Activated CD4-positive, alpha-beta T cell treated with anti-CD3 and anti-CD28 coated beads, Interleukin-2, amount 50 U/mL, for 24 hours (primary cell): ENCODE measurements around the gene PPFIBP2.
A peak's percentile ranks its signal among the peaks of the same experiment; 100 is the strongest.

Experiments
- DNase-seq, 2 donors: peaks; one replicate each; pipeline ENCODE4 v3.0.0-alpha.2; 2020; ENCODE audit warnings: low read depth in 1 of 2, low spot score in 1 of 2

Gene PPFIBP2

DNA sequence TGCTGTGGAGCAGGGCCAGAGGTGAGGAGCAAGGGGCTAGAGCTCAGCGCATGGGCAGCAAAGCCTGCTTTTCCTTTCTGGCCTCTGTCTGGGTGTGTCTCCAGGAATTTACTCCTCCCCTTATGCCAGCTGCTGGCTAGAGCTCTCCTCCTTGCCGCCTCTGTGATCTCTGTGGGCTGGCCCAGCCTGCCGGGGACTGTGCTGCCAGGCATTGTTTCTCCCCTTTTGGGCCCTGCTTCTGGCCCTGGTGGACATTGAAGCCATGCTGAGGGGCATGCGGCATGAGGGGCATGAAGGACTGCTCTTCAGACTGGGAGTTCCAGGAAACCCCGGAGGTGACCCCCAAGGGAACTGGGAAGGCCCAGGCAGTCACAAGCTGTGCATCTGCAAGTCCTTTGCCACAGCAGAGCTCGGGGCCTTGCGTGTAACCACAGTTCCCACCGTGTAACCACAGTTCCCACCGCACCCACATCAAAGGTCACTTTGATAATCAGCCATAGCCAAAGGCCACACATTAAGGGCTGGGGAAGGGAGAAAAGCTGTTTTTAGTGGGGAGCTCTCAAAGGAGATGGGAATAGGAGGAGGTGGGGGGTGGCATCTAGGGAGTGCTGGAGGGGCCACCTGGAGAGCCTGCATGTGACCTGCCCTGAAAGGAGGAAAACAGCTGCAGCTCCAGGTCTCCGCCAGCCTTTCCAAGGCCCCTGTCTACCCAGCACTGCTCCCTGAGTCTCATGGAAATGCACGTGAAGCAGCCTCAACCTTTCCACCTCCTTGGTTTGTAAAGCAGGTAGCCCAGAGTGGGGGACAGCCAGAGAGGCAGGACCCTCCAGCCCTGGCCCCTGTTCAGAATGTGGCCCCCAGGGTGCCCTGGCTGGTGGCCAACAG is 62.3 kb downstream of the PPFIBP2 start:
- peak in 1 of 2 donors; percentile 9 for DNase-seq

DNA sequence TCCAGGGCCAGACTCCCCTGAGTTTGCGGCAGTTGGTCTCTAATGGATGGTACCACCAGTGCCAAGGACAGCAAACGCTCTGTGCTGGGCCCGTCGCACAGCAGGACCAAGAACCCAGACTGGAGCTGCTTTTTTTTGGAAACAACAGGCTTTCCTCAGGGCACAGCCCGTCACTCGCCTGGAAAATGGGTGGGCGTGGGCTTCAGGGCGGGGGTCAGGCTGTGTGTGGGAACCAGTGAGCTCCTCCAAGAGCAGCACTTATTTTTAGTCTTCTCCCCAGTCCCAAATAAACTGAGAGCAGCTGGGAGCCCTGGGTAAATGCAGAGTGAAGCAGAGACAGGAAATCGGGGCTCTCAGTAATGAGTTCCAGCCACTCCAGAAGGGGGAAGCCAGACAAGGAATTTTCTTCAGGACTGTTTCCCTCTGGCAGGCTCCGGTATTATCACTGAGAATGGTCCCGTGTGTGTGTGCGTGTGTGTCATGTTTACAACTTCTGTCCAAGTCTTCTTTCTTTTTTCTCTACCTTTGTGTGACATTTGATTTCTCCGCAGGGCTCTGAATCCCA is 63.0 kb downstream of the PPFIBP2 start:
- DNase-seq: no peak

DNA sequence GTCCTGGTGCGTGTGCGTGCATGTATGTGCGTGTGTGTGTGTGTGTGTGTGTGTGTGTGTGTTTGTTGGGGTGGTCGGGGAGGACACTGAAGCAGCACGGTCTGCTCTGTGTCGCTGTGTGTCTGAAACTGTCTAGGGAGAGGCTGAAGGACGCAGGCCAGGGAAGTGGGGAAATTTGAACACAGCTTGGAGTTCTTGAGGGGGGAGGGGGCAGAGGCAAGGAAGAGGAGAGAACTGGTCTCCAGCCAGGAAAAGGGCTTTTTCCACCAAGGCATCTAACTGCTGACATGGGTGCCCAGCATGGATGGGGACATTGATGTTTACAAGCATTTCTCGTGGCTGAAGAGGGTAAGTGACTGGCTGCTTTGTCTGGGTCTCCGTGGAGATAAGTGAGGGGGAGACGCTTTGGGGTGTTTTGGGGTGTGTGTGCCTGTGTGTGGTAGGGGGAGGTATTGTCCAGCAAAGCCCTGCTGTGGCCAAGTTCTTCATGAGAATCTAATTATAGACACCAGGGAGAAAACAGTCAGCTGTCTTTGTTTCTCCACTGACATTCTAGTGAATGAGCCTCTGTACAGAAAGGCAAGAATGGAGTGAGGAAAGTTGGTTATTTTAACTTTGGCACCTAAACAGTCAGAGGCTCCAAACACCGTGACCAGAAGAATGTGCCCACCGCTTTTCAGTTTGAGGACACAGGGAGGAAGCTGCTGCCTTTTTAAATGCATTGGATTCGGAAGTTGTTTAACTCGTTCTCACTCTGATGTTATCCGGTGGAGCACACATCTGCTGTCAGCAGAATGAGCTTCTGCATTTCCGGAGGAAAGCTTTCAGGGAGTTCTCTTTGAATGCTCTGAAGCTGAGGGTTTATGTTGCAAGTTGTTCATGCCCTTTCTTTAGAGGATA is 63.7 kb downstream of the PPFIBP2 start:
- DNase-seq: no peak

DNA sequence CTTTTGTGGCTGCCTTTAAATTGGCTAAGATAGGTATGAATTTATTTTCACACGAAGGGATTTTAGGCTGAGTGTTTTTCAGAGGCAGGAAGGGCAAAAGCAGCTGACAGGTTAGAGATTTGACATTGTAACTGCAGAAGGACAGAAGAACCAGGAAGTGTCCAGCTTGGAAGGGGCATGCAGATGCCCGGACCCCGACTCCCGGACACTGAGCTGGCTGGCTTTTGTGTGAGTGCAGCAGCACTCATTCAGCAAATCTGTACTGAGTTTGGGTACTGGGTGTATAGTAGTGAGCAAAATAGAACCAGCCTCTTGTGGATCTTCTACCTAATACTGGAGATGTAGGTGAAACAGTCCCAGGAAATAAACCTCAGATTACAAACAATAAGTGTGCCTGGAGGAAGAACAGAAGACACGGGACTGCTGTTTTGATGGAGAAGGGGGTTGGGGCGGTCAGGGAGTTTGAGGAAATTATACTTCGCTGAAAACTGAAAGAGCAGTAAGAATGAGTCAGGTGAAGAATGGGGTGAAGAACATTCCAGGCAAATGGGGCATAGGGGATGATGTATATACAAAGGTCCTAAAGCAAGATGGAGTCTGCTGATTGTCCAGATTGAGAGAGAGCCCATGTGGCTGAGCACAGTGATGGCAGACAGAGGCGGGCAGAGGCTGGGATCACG is 64.6 kb downstream of the PPFIBP2 start:
- DNase-seq: no peak

DNA sequence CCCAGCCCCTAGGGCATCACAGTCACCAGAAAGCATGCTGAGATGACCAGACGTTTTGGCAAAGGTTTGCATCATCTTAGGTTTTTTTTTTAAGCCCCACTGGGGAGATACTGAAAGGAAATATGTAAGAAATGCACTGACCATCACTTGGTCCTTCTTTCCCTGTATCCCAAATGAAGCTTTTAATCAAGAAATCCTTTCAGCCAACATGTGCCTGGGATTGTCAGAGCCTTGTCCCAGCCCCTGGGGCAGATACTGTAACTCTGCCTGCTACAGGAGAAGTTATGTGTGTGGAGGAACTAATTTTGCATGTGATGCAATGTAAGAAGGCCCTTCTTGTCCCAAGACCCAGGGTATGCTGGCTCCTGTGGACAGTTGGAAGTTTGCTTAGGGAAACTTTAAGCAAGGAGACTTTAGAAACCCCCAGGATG is 65.6 kb downstream of the PPFIBP2 start:
- no peak for DNase-seq

DNA sequence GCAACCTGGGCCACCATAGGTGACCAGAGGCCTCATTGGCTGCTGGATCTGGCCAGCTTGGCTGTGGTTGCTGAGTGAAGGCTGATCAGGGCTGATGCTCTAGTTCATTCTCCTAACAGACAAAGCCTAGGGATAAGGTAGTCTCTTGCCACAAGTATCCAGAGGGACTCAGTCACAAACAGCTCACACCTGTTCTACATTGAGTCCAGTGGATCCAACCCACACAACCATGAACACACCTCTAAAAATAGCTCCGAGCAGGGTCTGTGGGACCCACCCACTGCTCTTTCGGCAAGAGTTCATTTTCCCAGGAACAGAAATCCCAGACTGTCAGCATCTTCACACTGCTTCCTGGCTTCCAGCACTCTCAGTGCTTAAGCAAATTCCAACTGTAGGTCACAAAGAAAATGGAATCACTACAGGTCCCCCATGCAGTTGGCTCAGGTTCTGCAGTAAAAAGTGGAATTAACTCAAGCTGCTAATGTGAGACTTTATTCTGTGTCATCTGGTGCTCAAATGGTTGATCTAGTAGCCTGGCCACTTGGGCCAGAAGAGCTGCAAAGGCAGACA is 67.3 kb downstream of the PPFIBP2 start:
- DNase-seq: no peak

DNA sequence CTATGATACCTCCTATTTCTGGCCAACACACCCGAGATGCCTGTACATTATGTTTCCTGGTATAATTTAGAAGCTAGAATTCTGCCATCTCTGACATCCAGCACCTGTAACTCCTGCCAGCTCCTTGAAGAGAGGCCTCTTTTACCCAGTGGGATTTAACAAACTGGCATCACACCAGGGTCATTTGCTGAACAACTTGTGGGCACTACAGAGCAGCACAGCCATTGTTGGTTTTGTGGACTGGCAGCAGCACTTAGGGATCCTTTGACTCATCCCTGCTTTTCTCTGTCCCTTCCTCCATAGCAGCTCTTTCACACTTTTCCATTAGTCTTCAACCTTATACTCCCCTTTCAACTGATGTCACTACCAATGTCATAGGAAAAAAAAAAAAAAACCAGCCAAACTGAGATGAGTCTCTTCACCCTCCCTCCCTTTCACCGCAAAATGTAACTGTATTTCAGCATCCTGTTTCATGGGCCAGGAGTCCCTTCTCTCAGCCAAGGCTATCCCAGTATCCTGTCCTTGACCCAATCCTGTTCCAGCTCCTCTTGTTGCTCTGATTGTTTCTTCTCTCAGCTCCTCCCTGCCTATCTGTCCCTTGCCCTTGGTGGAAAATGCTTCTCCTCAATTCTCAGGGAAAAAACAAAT is 68.7 kb downstream of the PPFIBP2 start:
- no peak for DNase-seq

DNA sequence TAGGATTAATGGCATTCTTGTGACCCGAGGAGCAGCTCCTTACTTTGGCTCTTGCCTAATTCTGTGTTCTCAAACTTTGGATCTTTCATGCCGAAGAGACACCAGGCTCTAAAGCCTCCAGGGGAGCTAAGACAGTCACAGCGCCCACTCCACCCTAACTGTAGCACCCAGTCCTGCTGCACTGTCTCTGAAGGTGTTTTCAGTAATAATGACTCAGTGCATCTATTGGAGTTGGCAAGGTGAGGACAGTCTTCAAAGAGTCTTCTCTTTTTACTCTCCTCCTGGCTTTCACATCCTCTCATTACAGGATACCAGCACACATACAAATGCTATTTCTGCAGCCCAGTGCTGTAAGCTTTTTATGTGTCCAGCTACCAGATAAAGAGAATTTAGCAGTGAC is 69.4 kb downstream of the PPFIBP2 start:
- no peak for DNase-seq

DNA sequence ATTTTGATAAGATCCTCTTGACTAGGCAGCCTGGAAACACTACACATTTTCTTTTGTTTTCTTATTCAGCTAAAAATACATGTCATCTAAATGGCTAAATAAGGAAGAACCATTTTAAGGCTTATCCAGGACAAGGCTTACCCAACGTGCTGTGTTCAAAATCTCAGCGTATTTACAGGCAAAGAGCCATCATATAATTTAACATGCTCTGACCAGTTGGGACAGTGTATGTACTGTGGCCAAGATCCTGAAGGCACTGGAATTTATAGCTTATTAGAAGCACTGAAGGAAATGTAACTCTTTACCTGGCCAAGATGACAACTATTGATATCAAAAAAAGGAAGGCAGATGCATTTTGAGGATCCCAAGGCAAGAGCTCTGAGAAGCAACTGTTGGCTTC is 71.1 kb downstream of the PPFIBP2 start:
- no peak for DNase-seq

DNA sequence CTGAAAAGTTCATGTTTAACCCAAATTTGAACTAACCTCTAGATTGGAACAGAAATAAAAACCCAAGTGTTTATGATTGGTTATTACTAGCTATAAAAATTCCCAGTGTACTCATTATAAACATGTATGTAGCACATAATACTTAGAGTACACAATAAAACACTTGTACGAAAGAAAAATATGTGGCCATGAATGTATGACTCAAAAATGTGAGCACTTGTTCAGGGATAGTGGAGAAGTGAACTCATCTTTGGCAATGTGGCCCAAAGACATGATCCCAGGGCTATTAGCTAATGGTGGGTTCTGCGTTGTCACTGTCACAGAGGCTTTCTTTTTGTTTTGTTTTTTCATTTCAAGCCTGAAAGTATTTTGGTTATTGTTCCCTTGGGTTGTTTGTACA is 72.0 kb downstream of the PPFIBP2 start:
- DNase-seq: no peak

DNA sequence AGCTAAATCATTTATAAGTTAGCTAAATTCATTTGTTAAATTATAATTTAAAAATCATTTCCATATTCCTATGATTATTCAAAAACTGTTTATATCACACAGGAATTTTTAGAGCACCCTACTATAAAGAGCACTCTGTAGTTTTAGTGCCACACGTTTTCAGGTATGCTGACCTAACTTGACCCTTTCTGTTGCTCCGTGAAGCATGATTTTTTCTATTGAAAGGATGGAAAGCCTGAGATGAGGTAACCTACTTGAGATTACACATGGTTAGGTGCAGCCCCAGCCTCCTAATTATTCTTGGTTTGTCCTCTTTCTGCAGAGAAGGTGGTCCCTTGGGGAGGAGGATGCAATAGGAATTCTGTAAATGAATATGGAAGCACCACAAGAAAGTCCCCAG is 72.6 kb downstream of the PPFIBP2 start:
- DNase-seq: no peak

DNA sequence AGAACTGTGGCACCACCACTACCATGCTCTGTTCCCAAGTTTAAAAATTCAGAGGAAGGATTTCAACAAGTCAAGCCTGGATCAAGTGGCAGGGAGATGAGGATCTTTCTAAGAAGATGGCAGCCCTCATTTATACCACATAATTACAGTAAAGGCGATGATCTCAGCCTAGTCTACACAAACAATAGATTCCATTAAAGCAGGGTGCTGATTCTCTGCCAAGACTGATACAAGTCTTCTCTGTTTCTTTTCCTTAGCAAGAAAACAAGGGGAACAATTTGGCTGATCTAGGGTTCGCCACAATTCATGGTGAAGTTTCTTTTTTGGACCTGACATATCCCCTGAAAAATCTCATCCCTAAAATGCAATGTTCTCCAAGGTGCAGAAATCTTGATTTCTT is 73.9 kb downstream of the PPFIBP2 start:
- DNase-seq: no peak

DNA sequence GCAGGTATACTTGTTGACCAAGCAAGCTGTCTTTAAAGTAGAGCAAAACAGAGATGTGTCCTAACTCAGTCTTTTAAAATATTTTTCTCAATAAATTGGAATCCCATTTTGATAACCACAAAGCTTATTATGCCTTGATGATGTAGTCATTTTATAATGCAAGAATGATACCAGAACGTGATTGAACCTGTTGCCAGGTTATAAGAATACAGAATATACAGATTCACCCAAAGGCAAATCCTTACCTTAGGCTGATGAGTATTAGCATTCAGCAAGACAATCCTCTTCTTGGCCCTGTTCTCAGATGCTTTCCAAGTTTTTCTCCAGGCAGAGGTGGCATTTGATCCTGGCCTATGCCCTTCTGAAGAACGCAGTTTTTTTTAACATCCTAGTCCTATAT is 76.1 kb downstream of the PPFIBP2 start:
- no peak for DNase-seq

DNA sequence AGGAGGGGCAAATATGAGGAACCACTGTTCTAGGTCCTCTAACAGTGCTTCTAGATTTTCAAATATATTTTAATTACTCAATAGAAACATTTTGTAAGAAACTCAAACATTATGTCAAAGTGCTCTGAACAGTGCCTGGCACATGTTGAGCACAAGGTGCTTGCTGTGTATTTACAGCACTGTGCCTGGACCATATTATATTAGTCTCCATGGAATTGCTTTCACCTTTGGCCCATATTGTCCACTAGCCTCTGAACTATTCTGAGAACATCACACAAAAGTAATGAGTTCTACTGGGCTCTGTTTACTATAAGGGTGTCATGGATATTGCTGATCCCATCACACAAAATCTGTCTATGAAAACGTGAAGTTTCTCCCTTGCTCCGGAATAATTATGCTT is 76.7 kb downstream of the PPFIBP2 start:
- DNase-seq: no peak

DNA sequence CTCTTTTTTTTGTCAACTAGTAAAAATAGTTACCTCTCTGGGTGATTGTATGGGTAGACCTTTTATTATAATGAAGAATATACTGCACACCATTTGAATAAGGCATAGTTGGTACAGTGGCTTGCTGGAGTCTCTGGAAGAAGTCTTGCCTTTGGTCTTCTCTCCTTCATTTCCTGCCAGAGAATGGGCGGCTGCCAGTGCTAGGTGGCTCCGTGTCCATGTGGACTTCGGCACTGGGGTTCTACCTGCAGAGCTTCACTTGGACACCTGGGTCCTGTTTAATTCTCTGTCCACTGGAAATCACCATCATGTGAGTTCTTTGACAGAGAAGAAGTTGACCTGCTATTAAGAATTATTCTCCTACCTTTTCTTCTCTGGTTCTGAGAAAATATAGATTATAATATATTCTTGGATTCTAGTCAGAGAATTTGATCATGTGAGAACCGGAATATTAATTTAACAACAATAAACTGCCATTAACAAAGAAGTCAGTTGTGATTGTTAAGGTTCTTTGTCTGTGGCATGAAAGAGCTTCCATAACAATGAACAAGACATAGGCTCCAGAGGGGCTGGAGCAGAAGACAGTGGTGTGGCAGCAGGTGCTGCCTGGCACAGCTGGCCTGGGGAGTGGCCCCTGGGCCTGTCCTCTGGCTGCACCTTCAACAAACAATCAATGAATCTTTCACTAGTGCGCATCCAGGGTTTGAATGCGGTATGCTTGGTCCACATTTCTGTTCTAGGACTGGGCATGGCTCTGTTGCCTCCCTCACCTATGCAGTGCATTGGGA is 77.5 kb downstream of the PPFIBP2 start:
- no peak for DNase-seq

DNA sequence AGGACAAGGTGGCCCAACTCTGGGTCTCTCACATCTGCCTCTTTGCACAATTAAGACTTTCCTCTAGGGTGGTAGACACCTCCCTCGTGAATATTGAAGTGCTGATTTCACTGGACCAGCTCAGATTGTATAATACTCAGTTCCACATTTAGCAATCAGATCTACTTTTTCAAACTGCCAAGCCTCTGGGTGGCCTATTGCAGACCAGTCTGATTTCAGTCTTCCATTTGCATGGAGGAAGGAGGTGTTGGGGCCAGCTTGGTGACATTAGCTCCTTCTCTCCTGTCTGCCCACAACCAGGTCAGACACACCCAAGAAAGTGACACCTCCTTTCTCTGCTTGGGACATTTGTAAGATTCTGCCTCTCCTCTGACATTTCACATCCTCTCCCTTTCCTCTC is 78.2 kb downstream of the PPFIBP2 start:
- DNase-seq: no peak

DNA sequence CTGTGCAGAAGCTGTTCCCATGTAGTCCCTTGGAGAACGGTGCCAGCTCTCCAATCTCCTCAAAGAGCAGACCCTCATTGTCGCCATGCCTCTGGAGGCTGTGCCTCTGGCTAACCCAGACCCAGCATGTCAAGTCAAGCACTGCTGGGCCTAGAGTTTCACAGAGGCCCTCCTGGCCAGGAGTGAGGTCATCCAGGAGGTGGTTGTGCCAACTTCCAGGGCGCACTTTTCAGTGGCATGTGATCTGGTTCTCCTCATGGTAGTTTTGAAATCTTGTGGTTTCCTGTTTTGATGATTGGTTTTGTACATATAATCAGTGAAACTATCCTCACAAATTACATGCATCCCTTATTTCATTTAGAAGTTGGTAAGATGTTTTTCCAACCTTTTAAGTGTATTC is 78.9 kb downstream of the PPFIBP2 start:
- no peak for DNase-seq

DNA sequence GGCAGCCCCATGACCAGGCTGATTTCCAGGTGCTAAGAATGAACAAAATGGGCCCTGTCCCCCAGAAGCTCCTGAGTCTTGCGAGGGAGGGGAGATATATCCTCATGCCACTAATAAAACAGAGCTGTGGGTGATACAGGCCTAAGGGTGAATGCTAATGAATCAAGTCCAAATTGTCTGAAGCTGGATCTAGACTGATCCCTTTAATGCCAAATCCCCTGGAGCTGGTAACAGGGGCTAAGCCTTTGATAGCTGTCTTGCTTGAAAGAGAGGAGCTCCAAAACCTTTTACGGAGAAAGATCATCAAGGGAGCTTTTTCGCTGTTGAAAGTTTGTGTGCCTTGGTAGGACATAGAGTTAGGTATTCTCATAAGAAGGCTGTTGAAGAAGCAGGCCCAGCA is 79.7 kb downstream of the PPFIBP2 start:
- DNase-seq: no peak

DNA sequence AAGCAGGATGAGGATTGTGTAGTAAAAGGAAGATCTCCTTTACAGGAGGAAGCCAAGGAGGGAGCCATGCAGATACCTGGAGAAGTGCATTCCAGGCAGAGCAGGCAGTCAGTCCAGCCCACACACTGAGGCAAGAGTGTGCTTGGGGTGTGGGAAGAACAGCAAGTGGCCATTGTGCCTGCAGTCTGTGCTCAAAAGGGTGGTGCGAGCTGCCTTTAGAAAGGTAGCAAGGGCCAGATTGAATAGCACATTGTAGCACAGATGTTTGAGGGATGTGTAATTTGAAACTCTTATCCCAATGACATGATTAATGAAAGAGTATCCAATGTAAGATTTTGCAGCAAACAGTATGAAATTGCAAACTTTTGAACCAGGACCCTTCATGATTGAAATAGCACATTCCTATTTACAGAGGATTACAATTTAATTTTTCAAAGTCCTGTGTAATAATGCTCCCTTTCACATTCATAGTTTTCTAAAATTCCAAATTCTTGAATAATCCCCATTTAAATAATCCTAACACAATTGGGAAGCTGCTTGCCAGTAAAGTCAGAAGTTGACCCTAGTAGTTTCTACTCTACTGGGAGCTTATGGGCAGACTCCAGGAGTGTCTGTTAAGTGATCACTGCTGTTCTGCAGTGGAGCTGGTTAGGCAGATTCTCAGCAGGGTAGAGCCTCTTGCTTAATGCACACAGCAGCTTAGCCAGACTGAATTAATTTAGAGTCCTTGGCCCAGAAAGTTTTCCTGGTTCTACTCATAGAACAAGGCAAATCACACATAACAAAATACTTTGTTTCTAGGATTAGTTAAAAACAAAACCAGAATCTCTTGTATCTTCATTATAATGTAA is 81.4 kb downstream of the PPFIBP2 start:
- DNase-seq: no peak
